ENCODE results near the gene SLC5A2. TPM values are rescaled to one million over a fixed set of nuclear protein-coding genes. Genes with fewer than 3 reads are reported as not detected.
"Not testable (repeated sequence)": the region's sequence is repeated elsewhere in the genome, so short reads cannot be mapped to it uniquely, and the experiment has no call there.

SLC5A2 gene
- total RNA-seq, 2 donors from 2014 or later = 0.55 to 0.62 TPM

DNA sequence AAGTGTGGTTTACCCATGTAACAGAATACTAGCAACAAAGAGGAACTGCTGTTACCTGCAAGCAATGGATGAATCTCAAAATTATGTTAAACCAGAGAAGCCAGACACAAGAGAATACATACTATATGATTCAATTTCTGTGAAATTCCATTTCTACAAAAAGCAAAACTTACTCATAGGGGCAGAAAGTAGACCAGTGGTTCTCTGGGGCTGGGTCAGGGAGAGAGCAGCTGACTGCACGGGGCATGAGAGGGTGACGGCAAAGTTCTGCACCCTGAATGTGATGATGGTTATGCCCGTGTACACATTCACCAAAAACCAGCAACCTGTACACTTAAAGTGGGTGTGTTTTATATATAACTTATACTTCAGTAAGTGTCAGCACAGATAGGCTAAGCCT is 43.4 kb upstream of the SLC5A2 start:
- intact Hi-C loops (cut with DNase I) = no loop called here
- Histone ChIP-seq H3K4me1 (replicated peaks) (no peaks in the 10 kb centered on the region), H3K36me3 (no peaks in the 10 kb centered on the region), H3K27me3 (replicated peaks; ENCODE audit: insufficient read depth) (no peaks in the 10 kb centered on the region), H3K9me3 (no peaks in the 10 kb centered on the region), H3K4me3 (no peak overlapping the region), H3K27ac (no peak overlapping the region)
- 83% methylated on average over 3 of the region's 3 CpGs for WGBS
- no peak for DNase-seq (ENCODE audit: low spot score)
- TF ChIP-seq, protein P1, sequence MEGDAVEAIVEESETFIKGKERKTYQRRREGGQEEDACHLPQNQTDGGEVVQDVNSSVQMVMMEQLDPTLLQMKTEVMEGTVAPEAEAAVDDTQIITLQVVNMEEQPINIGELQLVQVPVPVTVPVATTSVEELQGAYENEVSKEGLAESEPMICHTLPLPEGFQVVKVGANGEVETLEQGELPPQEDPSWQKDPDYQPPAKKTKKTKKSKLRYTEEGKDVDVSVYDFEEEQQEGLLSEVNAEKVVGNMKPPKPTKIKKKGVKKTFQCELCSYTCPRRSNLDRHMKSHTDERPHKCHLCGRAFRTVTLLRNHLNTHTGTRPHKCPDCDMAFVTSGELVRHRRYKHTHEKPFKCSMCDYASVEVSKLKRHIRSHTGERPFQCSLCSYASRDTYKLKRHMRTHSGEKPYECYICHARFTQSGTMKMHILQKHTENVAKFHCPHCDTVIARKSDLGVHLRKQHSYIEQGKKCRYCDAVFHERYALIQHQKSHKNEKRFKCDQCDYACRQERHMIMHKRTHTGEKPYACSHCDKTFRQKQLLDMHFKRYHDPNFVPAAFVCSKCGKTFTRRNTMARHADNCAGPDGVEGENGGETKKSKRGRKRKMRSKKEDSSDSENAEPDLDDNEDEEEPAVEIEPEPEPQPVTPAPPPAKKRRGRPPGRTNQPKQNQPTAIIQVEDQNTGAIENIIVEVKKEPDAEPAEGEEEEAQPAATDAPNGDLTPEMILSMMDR (IDR thresholded peaks at IDR 0.05) = no peak
- no peak for TF ChIP-seq POLR2A (IDR thresholded peaks at IDR 0.05)
- TF ChIP-seq POLR2AphosphoS5 (IDR thresholded peaks at IDR 0.05) = no peak

DNA sequence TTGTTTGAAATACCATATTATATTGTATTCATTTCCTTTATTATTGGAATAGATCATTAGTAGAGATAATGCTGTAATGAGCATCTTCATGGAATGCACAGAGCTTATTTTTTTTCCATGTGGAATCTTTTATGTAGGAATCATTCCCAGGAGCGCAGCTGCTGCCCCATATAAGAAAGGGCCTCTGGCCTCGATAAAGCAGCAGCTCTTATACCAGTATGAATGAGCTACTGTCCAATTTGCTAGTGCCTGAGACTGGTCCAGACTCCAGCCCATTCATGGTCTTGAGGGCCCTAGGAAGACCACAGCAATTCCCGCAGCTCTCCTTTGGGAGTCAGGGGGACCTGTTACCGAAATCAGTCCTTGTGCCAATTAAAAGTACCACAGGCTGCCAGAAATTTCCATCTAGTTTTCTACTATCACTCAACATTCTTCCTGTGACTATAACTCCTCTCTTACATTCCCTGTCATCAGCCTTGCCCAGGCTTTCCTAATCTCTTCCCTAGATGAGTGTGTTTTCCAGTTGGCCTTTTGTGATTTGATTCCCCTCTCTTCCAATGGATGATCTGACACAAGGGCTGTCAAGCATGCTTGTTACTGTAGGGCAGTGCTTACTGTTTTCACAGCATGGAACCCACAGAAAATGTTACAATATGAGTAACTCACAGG is 42.3 kb upstream of the SLC5A2 start:
- H3K27me3 ChIP-seq (replicated peaks; ENCODE audit: insufficient read depth) = no peaks in the 10 kb centered on the region
- intact Hi-C loops (cut with DNase I) = no loop called here
- 69% methylated on average over 4 of the region's 4 CpGs for WGBS
- H3K9me3 ChIP-seq = no peaks in the 10 kb centered on the region
- H3K4me1 ChIP-seq (replicated peaks) = no peaks in the 10 kb centered on the region
- H3K27ac ChIP-seq = no peak overlapping the region
- no peak overlapping the region for H3K4me3 ChIP-seq
- no peak for TF ChIP-seq POLR2A (IDR thresholded peaks at IDR 0.05)
- no peak for TF ChIP-seq POLR2AphosphoS5 (IDR thresholded peaks at IDR 0.05)
- TF ChIP-seq, protein P1 (IDR thresholded peaks at IDR 0.05) = no peak
- no peak for DNase-seq (ENCODE audit: low spot score)
- H3K36me3 ChIP-seq = no peaks in the 10 kb centered on the region

DNA sequence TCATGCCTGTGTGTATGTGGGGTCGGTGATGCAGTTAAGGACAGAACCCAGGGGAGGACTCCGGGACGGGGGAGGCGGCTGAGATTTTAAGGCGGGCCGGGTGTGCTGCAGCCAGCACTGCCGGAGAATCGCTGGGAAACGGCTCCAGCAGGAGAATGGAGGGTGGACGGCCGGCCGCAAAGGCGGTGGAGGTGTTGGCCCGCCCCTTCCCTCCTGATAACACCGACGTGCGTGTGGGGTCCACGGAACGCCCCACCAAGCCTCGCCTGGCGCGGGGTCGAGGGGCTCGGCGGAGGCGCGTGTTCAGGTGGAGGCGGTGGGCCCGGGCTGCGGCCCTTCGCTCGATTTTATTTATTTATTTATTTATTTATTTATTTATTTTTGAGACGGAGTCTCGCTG is 41.0 kb upstream of the SLC5A2 start:
- DNase-seq (ENCODE audit: low spot score) = no peak
- TF ChIP-seq POLR2A (IDR thresholded peaks at IDR 0.05) (no peak), POLR2AphosphoS5 (IDR thresholded peaks at IDR 0.05) (no peak)
- TF ChIP-seq, protein P1 (IDR thresholded peaks at IDR 0.05) = no peak
- intact Hi-C loops (cut with DNase I) = loop anchor here (2.0 kb wide), 2 partner anchors 261 to 457 kb away; partner anchors contain the start of genes FUS and HSD3B7
- no peaks in the 10 kb centered on the region for H3K27me3 ChIP-seq (replicated peaks; ENCODE audit: insufficient read depth)
- 57% methylated on average over 34 of the region's 34 CpGs for whole genome bisulfite sequencing
- H3K36me3 ChIP-seq = no peaks in the 10 kb centered on the region
- peak overlapping the region; percentile 62 to 73 for H3K4me3 ChIP-seq
- no peaks in the 10 kb centered on the region for H3K4me1 ChIP-seq (replicated peaks)
- peak overlapping the region; percentile 86 to 90 for H3K27ac ChIP-seq
- no peaks in the 10 kb centered on the region for H3K9me3 ChIP-seq

DNA sequence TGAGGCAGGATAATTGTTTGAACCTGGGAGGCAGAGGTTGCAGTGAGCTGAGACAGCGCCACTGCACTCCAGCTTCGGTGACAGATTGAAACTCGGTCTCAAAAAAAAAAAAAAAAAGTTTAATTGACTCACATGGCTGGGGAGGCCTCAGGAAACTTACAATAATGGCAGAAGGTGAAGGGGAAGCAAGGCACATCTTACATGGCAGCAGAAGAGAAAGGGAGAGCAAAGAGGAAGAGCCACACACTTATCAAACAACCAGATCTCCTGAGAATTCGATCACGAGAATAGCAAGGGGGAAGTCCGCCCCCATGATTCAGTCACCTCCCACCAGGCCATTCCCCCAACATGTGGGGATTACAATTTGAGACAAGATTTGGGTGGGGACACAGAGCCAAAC is 37.0 kb upstream of the SLC5A2 start:
- H3K9me3 ChIP-seq; DNase-seq (ENCODE audit: low spot score); H3K4me1 ChIP-seq (replicated peaks); H3K27me3 ChIP-seq (replicated peaks; ENCODE audit: insufficient read depth); H3K36me3 ChIP-seq; intact Hi-C loops (cut with DNase I); H3K27ac ChIP-seq; H3K4me3 ChIP-seq: not testable (repeated sequence)
- WGBS = 67% methylated on average over 6 of the region's 6 CpGs

DNA sequence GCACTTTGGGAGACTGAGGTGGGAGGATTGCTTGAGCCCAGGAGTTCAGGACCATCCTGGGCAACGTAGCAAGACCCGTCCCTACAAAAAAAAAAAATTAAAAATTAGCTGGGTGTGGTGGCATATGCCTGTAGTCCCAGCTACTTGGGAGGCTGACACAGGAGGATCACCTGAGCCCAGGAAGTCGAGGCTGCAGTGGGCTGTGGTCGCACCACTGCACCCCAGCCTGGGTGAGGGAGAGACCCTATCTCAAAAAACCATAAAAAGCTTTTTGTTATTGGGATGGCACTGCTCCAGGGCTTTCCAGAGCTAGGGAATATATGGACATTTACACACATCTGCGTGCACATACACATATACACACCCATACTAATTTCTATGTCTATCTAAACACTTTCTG is 31.7 kb upstream of the SLC5A2 start:
- Histone ChIP-seq H3K9me3 (no peaks in the 10 kb centered on the region), H3K36me3 (no peaks in the 10 kb centered on the region), H3K4me3 (no peak overlapping the region), H3K27ac (no peak overlapping the region), H3K27me3 (replicated peaks; ENCODE audit: insufficient read depth) (no peaks in the 10 kb centered on the region), H3K4me1 (replicated peaks) (peaks cover 10% of the 10 kb centered on the region)
- TF ChIP-seq POLR2A (IDR thresholded peaks at IDR 0.05) = no peak
- no peak for TF ChIP-seq POLR2AphosphoS5 (IDR thresholded peaks at IDR 0.05)
- TF ChIP-seq, protein P1 (IDR thresholded peaks at IDR 0.05) = no peak
- WGBS = 67% methylated on average over 5 of the region's 5 CpGs
- intact Hi-C loops (cut with DNase I) = no loop called here
- no peak for DNase-seq (ENCODE audit: low spot score)
